GM18520 (cell line): Measurements from ENCODE around the gene C1orf56.

Experiments used
- ATAC-seq: cut with Tn5 transposase; IDR thresholded peaks from one replicate; pipeline ENCODE4 v1.9.1; 2021; ENCODE audit not compliant: unreplicated experiment

The C1orf56 gene

GRCh38 chr1:151024540-151025146 lies 22.9 kb upstream of the C1orf56 start:
- no peak for ATAC-seq

- no peak for ATAC-seq
Observed at GRCh38 chr1:151026460-151026859, 21.1 kb upstream of the C1orf56 start.

GRCh38 chr1:151032164-151032563 lies 15.4 kb upstream of the C1orf56 start:
- no peak for ATAC-seq

- ATAC-seq: no peak
Observed at GRCh38 chr1:151035167-151035566, 12.4 kb upstream of the C1orf56 start.

- ATAC-seq: no peak
Observed at GRCh38 chr1:151036356-151036755, 11.2 kb upstream of the C1orf56 start, which contains the start of gene BNIPL. Gene BNIPL, plus strand, starts transcription at chr1:151036586. Its CDS starts 140 bp downstream, at chr1:151036726.

- ATAC-seq: no peak
Observed at GRCh38 chr1:151037032-151037431, 10.5 kb upstream of the C1orf56 start.

- ATAC-seq: no peak
Observed at GRCh38 chr1:151039521-151039920, 8.0 kb upstream of the C1orf56 start.

- no peak for ATAC-seq
Observed at GRCh38 chr1:151043163-151043562, 4.4 kb upstream of the C1orf56 start.

- ATAC-seq: peak; percentile 42
Observed at GRCh38 chr1:151047925-151048644, 534 bp downstream of the C1orf56 start.

GRCh38 chr1:151048645-151049032 lies 1.1 kb downstream of the C1orf56 start:
- no peak for ATAC-seq

GRCh38 chr1:151049458-151049857 lies 1.9 kb downstream of the C1orf56 start:
- ATAC-seq: no peak

GRCh38 chr1:151050051-151050688 lies 2.6 kb downstream of the C1orf56 start:
- ATAC-seq: no peak

GRCh38 chr1:151051356-151052009 lies 3.9 kb downstream of the C1orf56 start:
- ATAC-seq: no peak

GRCh38 chr1:151054971-151055547 lies 7.5 kb downstream of the C1orf56 start:
- ATAC-seq: no peak

- no peak for ATAC-seq
Observed at GRCh38 chr1:151055581-151055980, 8.0 kb downstream of the C1orf56 start.

GRCh38 chr1:151056149-151056548 lies 8.6 kb downstream of the C1orf56 start:
- no peak for ATAC-seq

- ATAC-seq: no peak
Observed at GRCh38 chr1:151058692-151059091, 11.1 kb downstream of the C1orf56 start.

GRCh38 chr1:151059109-151060006 lies 11.8 kb downstream of the C1orf56 start, which contains the start of gene CDC42SE1:
Gene CDC42SE1, minus strand, starts transcription at chr1:151059622. Its CDS starts 3,892 bp downstream, at chr1:151055730.
- ATAC-seq: peak; percentile 68

- ATAC-seq: no peak
Observed at GRCh38 chr1:151060007-151060656, 12.6 kb downstream of the C1orf56 start, which contains the start of gene MLLT11. Gene MLLT11, plus strand, starts transcription at chr1:151060397. Its CDS starts 6,828 bp downstream, at chr1:151067225.
